NCI-H128 (cell line): ENCODE results near the gene ARL2.
"Not testable (repeated sequence)": the region's sequence is repeated elsewhere in the genome, so short reads cannot be mapped to it uniquely, and the experiment has no call there.

Source experiments
- DNase-seq: peaks from one replicate; lab custom pipeline; 2025; ENCODE audit not compliant: unreplicated experiment; lab: John Stamatoyannopoulos, UW

ARL2 gene

GRCh38 chr11:65013888-65014725, at the start of gene ARL2:
ARL2 (plus strand) TSS chr11:65014160; CDS start chr11:65014208, 48 bp downstream.
- DNase-seq: peak; percentile 87

GRCh38 chr11:64967375-64967774, 46.6 kb upstream of the ARL2 start:
- DNase-seq: no peak

- no peak for DNase-seq
Measured at GRCh38 chr11:64969209-64969608, 44.8 kb upstream of the ARL2 start.

- no peak for DNase-seq
Measured at GRCh38 chr11:64970731-64971151, 43.2 kb upstream of the ARL2 start.

GRCh38 chr11:64971421-64972233, 42.3 kb upstream of the ARL2 start, which contains the start of gene MAJIN:
MAJIN (minus strand) TSS chr11:64972108; CDS start chr11:64959405, 12,703 bp downstream.
- no peak for DNase-seq

GRCh38 chr11:64974124-64974523, 39.8 kb upstream of the ARL2 start:
- no peak for DNase-seq

- DNase-seq: no peak
Measured at GRCh38 chr11:64976651-64977050, 37.3 kb upstream of the ARL2 start.

GRCh38 chr11:64983339-64983738, 30.6 kb upstream of the ARL2 start:
- not testable (repeated sequence) for DNase-seq

- no peak for DNase-seq
Measured at GRCh38 chr11:64987998-64988854, 25.7 kb upstream of the ARL2 start.

- no peak for DNase-seq
Measured at GRCh38 chr11:64989416-64989815, 24.5 kb upstream of the ARL2 start.

GRCh38 chr11:64990222-64990923, 23.6 kb upstream of the ARL2 start:
- no peak for DNase-seq

GRCh38 chr11:64994318-64994717, 19.6 kb upstream of the ARL2 start:
- no peak for DNase-seq

- no peak for DNase-seq
Measured at GRCh38 chr11:64996327-64996709, 17.6 kb upstream of the ARL2 start.

- DNase-seq: no peak
Measured at GRCh38 chr11:64996710-64997380, 17.1 kb upstream of the ARL2 start, which contains the start of gene BATF2. BATF2 (minus strand) TSS chr11:64996971; CDS start chr11:64996914, 57 bp downstream.

- no peak for DNase-seq
Measured at GRCh38 chr11:64998141-64998540, 15.8 kb upstream of the ARL2 start.

- no peak for DNase-seq
Measured at GRCh38 chr11:64998690-64999431, 15.1 kb upstream of the ARL2 start.

GRCh38 chr11:64999478-64999877, 14.5 kb upstream of the ARL2 start:
- DNase-seq: no peak

- DNase-seq: no peak
Measured at GRCh38 chr11:65002706-65003105, 11.3 kb upstream of the ARL2 start.

- no peak for DNase-seq
Measured at GRCh38 chr11:65003282-65003681, 10.7 kb upstream of the ARL2 start.
